GM19035 (cell line): Measurements from ENCODE around the gene CRNN.

Source experiments
- ATAC-seq: cut with Tn5 transposase; IDR thresholded peaks from one replicate; pipeline ENCODE4 v1.9.1; 2021; ENCODE audit not compliant: unreplicated experiment

Gene CRNN

DNA sequence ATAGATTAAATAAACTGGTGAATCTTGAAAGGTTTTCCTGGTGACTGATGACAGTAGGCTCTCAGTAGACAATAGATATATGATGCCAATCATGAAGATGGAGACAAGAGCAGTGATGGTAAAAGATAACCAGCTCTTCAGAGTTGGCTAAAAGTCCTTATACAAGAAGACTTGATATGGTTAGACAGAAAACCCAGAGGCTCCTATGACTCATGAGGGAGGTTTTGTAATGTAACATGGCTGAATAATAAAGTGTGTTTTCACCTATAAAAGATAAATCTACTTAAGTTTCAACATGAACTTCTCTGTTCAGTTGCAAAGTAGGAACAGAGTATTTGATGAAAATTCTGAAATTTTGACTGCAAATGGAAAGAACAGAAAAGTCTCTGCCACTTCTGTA is 12.7 kb upstream of the CRNN start:
- ATAC-seq = no peak

DNA sequence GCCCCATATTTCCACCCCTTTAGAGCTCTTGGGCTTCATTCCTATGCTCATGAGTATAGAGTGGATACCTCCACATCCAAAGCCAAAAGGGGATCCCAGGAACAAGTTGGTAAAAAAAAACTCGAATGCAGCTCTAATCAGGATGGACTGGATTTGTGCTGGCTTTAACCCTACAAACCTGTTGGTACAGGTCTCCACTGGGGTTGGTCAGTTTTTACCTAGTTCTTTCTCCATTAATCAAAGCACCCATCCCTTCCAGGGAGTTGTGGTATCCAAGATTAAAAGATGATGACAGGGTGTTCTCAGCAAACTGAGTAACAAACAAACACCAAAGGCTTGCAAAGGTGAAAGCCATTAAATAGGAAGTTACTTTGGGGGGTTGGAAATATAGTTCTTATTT is 5.9 kb upstream of the CRNN start:
- no peak for ATAC-seq

GRCh38 chr1:152415454-152416227 is 1.6 kb upstream of the CRNN start:
- ATAC-seq = no peak

DNA sequence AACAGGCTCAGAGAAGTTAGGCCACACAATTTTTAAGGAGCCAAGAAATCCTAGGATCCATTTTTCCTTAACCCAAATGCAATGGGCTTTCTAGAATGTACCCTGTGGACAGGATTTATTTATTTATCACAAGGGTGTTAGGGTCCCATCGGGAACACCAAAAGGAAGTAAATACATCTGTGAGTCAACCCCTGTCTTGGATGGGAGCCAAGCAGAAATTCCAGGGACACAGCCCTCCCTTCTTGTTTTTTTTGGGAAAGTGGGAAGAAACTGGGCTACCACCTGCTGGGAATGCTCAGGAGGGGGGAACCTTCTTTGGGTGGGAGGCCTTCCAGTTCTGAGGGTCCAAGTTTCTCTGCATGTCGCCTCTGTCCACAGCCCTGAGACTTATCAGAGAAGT is 1.3 kb downstream of the CRNN start:
- no peak for ATAC-seq

GRCh38 chr1:152411134-152411533 is 2.9 kb downstream of the CRNN start:
- no peak for ATAC-seq

DNA sequence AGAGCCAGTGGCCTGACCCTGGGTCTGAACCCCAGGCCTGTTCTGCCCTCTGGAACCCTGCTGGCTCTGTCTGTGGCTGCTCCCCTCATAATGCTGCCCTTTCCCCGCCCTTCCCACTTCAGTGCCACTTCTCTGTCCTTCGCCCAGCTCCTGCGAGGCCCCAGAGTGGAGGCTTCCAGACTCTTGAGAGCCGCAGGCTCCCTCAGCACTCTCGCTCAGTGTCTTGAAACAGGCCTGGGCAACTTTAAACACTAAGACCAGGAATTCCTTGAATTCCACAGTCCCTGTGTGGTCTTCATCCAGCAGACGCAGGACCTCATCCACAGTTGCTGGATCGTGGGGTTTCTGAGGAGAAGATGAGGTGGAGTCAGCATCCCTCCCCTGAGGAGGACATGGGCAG is 3.5 kb downstream of the CRNN start:
- ATAC-seq = no peak

GRCh38 chr1:152410028-152410427 is 4.0 kb downstream of the CRNN start:
- ATAC-seq = no peak

DNA sequence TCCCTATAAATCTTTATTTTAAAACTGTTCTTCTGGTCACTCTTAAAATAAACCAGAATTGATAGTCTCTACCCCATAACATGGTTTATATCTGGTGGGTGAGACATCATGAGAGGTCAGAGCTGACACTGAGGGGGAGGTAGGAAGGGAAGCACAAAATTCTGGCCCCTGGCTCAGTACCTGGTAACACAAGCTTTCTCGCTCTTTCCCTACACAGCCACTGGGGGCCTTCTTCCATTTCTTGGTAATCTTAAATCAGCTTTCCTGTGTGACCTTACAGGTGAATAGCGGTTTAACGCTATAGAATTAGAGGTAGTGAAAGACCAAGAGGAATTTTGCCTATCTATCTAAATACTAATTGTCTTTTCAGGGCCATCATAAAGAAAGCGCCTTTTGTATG is 5.4 kb downstream of the CRNN start:
- ATAC-seq = no peak

GRCh38 chr1:152398812-152399698 is 15.0 kb downstream of the CRNN start:
- ATAC-seq = no peak

DNA sequence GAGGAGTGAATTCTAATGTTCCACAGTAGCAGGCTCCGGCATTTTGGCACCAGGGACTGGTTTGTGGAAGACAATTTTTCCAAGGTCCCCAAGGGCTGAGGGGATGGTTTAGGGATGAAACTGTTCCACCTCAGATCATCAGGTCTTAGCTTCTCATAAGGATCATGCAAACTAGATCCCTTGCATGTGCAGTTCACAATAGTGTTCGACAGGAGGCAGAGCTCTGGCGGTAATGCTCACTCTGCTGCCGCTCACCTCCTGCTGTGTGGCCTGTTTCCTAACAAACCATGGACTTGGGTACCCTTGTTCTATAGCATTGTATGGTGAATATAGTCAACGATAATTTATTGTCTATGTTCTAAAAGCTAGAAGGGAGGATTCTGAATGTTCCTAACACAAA is 16.6 kb downstream of the CRNN start:
- no peak for ATAC-seq

DNA sequence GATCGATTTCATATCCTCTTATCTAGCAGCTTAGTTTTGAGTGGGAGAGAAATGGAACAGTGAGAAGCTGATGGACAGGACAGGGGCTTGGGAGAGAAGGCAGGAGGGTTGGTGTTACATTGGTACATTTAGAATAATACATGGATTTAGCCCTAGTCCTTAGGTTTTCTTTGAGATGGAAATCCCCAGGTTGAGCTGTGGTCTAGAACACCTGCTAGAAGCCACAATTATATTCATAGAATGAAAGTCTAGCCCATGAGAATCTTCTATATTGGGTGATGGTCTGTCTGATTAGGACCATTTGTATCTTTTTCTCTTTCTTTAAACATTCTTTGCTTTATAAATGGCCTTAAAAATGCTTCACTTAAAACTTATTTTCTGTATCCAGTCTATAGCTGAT is 19.9 kb downstream of the CRNN start:
- ATAC-seq = no peak

GRCh38 chr1:152392909-152393308 is 21.2 kb downstream of the CRNN start:
- ATAC-seq = no peak

DNA sequence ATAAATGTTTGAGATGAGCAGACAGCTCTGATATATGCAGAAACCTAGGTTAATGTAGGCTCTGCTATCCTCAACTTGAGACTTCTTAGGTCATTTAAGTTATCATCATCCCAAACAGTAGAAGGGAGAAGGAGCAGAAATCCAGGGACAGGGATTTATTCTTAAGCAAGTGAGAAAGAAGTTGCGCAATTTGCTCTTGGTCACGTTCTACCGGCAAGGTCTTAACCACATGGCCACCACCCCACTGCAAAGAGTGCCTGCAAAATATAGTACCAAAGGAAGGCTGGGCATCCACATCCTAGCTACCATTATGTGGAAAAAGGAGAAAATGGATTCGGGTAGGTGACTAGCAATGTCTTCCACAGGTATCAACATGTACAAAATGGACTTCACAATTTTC is 25.2 kb downstream of the CRNN start:
- ATAC-seq = no peak

GRCh38 chr1:152386940-152387339 is 27.1 kb downstream of the CRNN start:
- no peak for ATAC-seq

GRCh38 chr1:152380932-152381331 is 33.1 kb downstream of the CRNN start:
- ATAC-seq = no peak

- no peak for ATAC-seq
Measured at GRCh38 chr1:152374451-152374850, 39.6 kb downstream of the CRNN start.

- ATAC-seq = no peak
Measured at GRCh38 chr1:152372672-152373071, 41.4 kb downstream of the CRNN start.

DNA sequence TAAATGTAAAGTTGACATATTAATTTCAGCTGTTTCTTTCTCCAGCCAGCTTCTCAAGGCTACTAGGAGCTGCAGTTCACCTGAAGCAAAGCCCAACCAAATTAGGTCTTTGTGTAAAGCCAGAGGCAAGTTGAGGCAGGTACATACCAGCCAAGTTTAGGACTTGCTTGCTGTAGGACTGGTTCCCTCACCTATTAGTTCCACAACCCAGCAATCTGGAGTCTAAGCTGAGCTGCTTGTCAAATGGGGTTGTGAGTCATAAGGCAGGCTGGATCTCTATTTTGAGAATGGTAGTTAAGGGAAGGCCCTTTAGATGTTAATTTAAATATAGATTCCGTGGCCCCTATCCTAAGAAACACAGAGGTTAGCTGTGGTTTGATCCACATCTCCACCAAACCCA is 46.6 kb downstream of the CRNN start:
- no peak for ATAC-seq

GRCh38 chr1:152359906-152360305 is 54.2 kb downstream of the CRNN start, which contains the start of gene FLG2:
TSS of gene FLG2 (minus strand) at chr1:152360006. CDS start at chr1:152358884, 1,122 bp downstream.
- no peak for ATAC-seq
